ENCODE data around the gene POLN.

GRCh38 chr4:2268357-2269205, 26.7 kb upstream of the POLN start:
- TF ChIP-seq, protein P1, sequence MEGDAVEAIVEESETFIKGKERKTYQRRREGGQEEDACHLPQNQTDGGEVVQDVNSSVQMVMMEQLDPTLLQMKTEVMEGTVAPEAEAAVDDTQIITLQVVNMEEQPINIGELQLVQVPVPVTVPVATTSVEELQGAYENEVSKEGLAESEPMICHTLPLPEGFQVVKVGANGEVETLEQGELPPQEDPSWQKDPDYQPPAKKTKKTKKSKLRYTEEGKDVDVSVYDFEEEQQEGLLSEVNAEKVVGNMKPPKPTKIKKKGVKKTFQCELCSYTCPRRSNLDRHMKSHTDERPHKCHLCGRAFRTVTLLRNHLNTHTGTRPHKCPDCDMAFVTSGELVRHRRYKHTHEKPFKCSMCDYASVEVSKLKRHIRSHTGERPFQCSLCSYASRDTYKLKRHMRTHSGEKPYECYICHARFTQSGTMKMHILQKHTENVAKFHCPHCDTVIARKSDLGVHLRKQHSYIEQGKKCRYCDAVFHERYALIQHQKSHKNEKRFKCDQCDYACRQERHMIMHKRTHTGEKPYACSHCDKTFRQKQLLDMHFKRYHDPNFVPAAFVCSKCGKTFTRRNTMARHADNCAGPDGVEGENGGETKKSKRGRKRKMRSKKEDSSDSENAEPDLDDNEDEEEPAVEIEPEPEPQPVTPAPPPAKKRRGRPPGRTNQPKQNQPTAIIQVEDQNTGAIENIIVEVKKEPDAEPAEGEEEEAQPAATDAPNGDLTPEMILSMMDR (conservative IDR thresholded peaks at IDR 0.05; ENCODE audit: low read length): no peak
- TF ChIP-seq EZH2phosphoT487 (IDR thresholded peaks at IDR 0.05; ENCODE audit: borderline replicate concordance, low read depth, low read length): no peak

Measured in OCI-LY7 (cell line).